Mesendoderm (in vitro differentiated cells): ENCODE results near the gene ABCB6.
A peak's percentile ranks its signal among the peaks of the same experiment; 100 is the strongest.

Source experiments
- DNase-seq: peaks from one replicate; pipeline ENCODE4 v3.0.0; 2013
- H2AK5ac ChIP-seq: 2 replicates; pipeline ENCODE4 v1.6.1; 2013; ENCODE audit warnings: low read length, inconsistent platforms
- H2BK120ac ChIP-seq: 2 replicates; pipeline ENCODE4 v1.6.1; 2013; ENCODE audit warnings: low read depth, mild to moderate bottlenecking, low read length, moderate library complexity, mixed read lengths
- H2BK15ac ChIP-seq: replicated peaks from 2 replicates; pipeline ENCODE4 v1.6.1; 2013; ENCODE audit warnings: low read depth, mild to moderate bottlenecking, moderate library complexity
- H2BK5ac ChIP-seq: 2 replicates; pipeline ENCODE4 v1.6.1; 2013; ENCODE audit warnings: low read length, inconsistent platforms
- H3K18ac ChIP-seq: 2 replicates; pipeline ENCODE4 v1.6.1; 2013; ENCODE audit warnings: mild to moderate bottlenecking, low read length, mixed read lengths
- H3K23ac ChIP-seq: one replicate; pipeline ENCODE4 v1.6.1; 2013; ENCODE audit warnings: low read length
- H3K27ac ChIP-seq: 2 replicates; pipeline ENCODE4 v1.5.1; 2013; ENCODE audit warnings: low read depth, mild to moderate bottlenecking, inconsistent platforms, low read length, moderate library complexity
- H3K27me3 ChIP-seq: 2 replicates; pipeline ENCODE4 v1.6.1; 2013; ENCODE audit warnings: low read length, control low read depth, mild to moderate bottlenecking, inconsistent platforms; ENCODE audit not compliant: insufficient read depth, poor library complexity
- H3K36me3 ChIP-seq: 2 replicates; pipeline ENCODE4 v1.6.1; 2013; ENCODE audit warnings: low read length, inconsistent platforms; ENCODE audit not compliant: control insufficient read depth, insufficient read depth
- H3K4ac ChIP-seq: one replicate; pipeline ENCODE4 v1.6.1; 2013; ENCODE audit warnings: low read depth, mild to moderate bottlenecking, low read length, moderate library complexity
- H3K4me1 ChIP-seq: 2 replicates; pipeline ENCODE4 v1.6.1; 2013; ENCODE audit warnings: low read depth, low read length, inconsistent platforms; ENCODE audit not compliant: control insufficient read depth
- H3K4me2 ChIP-seq: 2 replicates; pipeline ENCODE4 v1.6.1; 2013; ENCODE audit warnings: low read length
- H3K4me3 ChIP-seq: 2 replicates; pipeline ENCODE4 v1.5.1; 2013; ENCODE audit warnings: mild to moderate bottlenecking, low read length
- H3K56ac ChIP-seq: one replicate; pipeline ENCODE4 v1.6.1; 2013; ENCODE audit warnings: low read length
- H3K79me1 ChIP-seq: 2 replicates; pipeline ENCODE4 v1.6.1; 2013; ENCODE audit warnings: low read length, inconsistent platforms
- H3K79me2 ChIP-seq: 2 replicates; pipeline ENCODE4 v1.6.1; 2013; ENCODE audit warnings: mild to moderate bottlenecking, low read length; ENCODE audit not compliant: control insufficient read depth, insufficient read depth
- H3K9ac ChIP-seq: 2 replicates; pipeline ENCODE4 v1.6.1; 2013; ENCODE audit warnings: low read length, inconsistent platforms
- H4K5ac ChIP-seq: one replicate; pipeline ENCODE4 v1.6.1; 2013; ENCODE audit warnings: low read length
- H4K8ac ChIP-seq: one replicate; pipeline ENCODE4 v1.6.1; 2013; ENCODE audit warnings: low read depth, mild to moderate bottlenecking, control low read depth, low read length, moderate library complexity
- WGBS: extraction: QIAGEN DNeasy Blood & Tissue Kit; methylation state at CpG from one replicate; pipeline ENCODE4 v1.1.7; 2013; ENCODE audit warnings: low lambda C conversion rate, missing lambda C conversion rate; ENCODE audit not compliant: insufficient coverage; ENCODE audit errors: extremely low coverage; 5-methylcytosine and 5-hydroxymethylcytosine counted together

ABCB6 gene

DNA sequence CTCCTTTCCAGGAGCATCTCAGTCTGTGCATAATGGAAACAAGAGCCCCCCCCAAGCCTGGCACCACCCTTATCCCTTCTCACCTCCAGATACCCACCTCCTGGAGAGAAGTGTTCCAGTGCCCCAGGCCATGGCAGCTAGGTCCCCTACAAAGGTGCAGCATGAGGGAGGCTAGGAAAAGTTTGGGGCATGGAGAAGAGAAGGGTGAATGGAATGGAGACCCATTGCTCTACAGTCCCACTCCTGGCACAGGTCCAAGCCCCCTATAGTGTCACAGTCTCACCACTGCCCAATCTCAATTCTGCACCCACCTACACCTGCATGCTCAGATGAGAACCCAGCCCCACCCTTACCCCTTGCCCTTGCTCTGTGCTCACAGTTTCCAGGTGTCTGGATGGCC is 49.8 kb downstream of the ABCB6 start:
- Histone ChIP-seq H3K4me3 (no peak overlapping the region), H3K9ac (no peak overlapping the region), H3K79me2 (no peaks in the 10 kb centered on the region), H2BK15ac (no peak overlapping the region), H4K8ac (no peak overlapping the region), H3K56ac (no peak overlapping the region), H3K4ac (no peak overlapping the region), H2BK5ac (no peak overlapping the region), H2AK5ac (no peak overlapping the region), H3K4me1 (no peaks in the 10 kb centered on the region), H3K4me2 (no peak overlapping the region), H3K18ac (no peak overlapping the region), H3K27me3 (no peaks in the 10 kb centered on the region), H3K36me3 (no peaks in the 10 kb centered on the region), H3K27ac (no peak overlapping the region), H3K79me1 (no peaks in the 10 kb centered on the region), H4K5ac (no peak overlapping the region), H2BK120ac (no peak overlapping the region), H3K23ac (no peak overlapping the region)
- DNase-seq, result no peak

GRCh38 chr2:219168526-219168925 is 50.2 kb downstream of the ABCB6 start:
- WGBS, result no CpG with 5 or more reads among the region's 6 CpGs
- no peak overlapping the region for H3K23ac ChIP-seq
- no peaks in the 10 kb centered on the region for H3K4me1 ChIP-seq
- H4K8ac ChIP-seq, result no peak overlapping the region
- no peak overlapping the region for H3K18ac ChIP-seq
- no peaks in the 10 kb centered on the region for H3K79me1 ChIP-seq
- H2BK5ac ChIP-seq, result no peak overlapping the region
- H3K4me3 ChIP-seq, result no peak overlapping the region
- H3K27ac ChIP-seq, result no peak overlapping the region
- H3K4ac ChIP-seq, result no peak overlapping the region
- no peak overlapping the region for H3K56ac ChIP-seq
- no peaks in the 10 kb centered on the region for H3K27me3 ChIP-seq
- H3K9ac ChIP-seq, result no peak overlapping the region
- no peaks in the 10 kb centered on the region for H3K36me3 ChIP-seq
- no peak overlapping the region for H2BK15ac ChIP-seq
- no peak overlapping the region for H2AK5ac ChIP-seq
- no peak overlapping the region for H2BK120ac ChIP-seq
- no peaks in the 10 kb centered on the region for H3K79me2 ChIP-seq
- no peak for DNase-seq
- H4K5ac ChIP-seq, result no peak overlapping the region
- no peak overlapping the region for H3K4me2 ChIP-seq

- Histone ChIP-seq H3K27ac (no peak overlapping the region), H3K56ac (no peak overlapping the region), H3K9ac (no peak overlapping the region), H3K23ac (no peak overlapping the region), H3K4ac (no peak overlapping the region), H4K5ac (no peak overlapping the region), H2AK5ac (no peak overlapping the region), H3K27me3 (no peaks in the 10 kb centered on the region), H4K8ac (no peak overlapping the region), H2BK15ac (no peak overlapping the region), H3K18ac (no peak overlapping the region), H3K4me3 (no peak overlapping the region), H2BK120ac (no peak overlapping the region), H2BK5ac (no peak overlapping the region), H3K4me2 (no peak overlapping the region), H3K79me1 (no peaks in the 10 kb centered on the region), H3K4me1 (no peaks in the 10 kb centered on the region), H3K79me2 (no peaks in the 10 kb centered on the region), H3K36me3 (no peaks in the 10 kb centered on the region)
- no CpG with 5 or more reads among the region's 5 CpGs for WGBS
- no peak for DNase-seq
These were observed 50.8 kb downstream of the ABCB6 start for GRCh38 chr2:219167997-219168396.

- H3K79me2 ChIP-seq, result no peaks in the 10 kb centered on the region
- H2AK5ac ChIP-seq, result no peak overlapping the region
- H3K27ac ChIP-seq, result no peak overlapping the region
- no peak for DNase-seq
- peaks cover 3% of the 10 kb centered on the region for H3K4me1 ChIP-seq
- no peak overlapping the region for H3K9ac ChIP-seq
- no peak overlapping the region for H3K18ac ChIP-seq
- no peak overlapping the region for H3K23ac ChIP-seq
- H2BK15ac ChIP-seq, result no peak overlapping the region
- H3K36me3 ChIP-seq, result no peaks in the 10 kb centered on the region
- H3K79me1 ChIP-seq, result no peaks in the 10 kb centered on the region
- no peak overlapping the region for H4K8ac ChIP-seq
- H4K5ac ChIP-seq, result no peak overlapping the region
- no peak overlapping the region for H3K56ac ChIP-seq
- WGBS, result no CpG with 5 or more reads among the region's 10 CpGs
- H2BK5ac ChIP-seq, result no peak overlapping the region
- no peak overlapping the region for H3K4ac ChIP-seq
- H3K4me3 ChIP-seq, result no peak overlapping the region
- H3K4me2 ChIP-seq, result no peak overlapping the region
- H3K27me3 ChIP-seq, result no peaks in the 10 kb centered on the region
- H2BK120ac ChIP-seq, result no peak overlapping the region
These were observed 53.5 kb downstream of the ABCB6 start for GRCh38 chr2:219165058-219165911.

- H4K5ac ChIP-seq, result no peak overlapping the region
- H3K23ac ChIP-seq, result no peak overlapping the region
- no peak overlapping the region for H3K4me3 ChIP-seq
- H2BK15ac ChIP-seq, result no peak overlapping the region
- H3K4me1 ChIP-seq, result peaks cover 3% of the 10 kb centered on the region
- no CpG with 5 or more reads among the region's 6 CpGs for WGBS
- H3K18ac ChIP-seq, result no peak overlapping the region
- H3K79me2 ChIP-seq, result no peaks in the 10 kb centered on the region
- no peak overlapping the region for H3K27ac ChIP-seq
- no peak overlapping the region for H3K4ac ChIP-seq
- no peaks in the 10 kb centered on the region for H3K36me3 ChIP-seq
- no peaks in the 10 kb centered on the region for H3K27me3 ChIP-seq
- H2BK120ac ChIP-seq, result no peak overlapping the region
- no peak for DNase-seq
- no peaks in the 10 kb centered on the region for H3K79me1 ChIP-seq
- H3K9ac ChIP-seq, result no peak overlapping the region
- no peak overlapping the region for H3K4me2 ChIP-seq
- no peak overlapping the region for H4K8ac ChIP-seq
- H2BK5ac ChIP-seq, result no peak overlapping the region
- H2AK5ac ChIP-seq, result no peak overlapping the region
- no peak overlapping the region for H3K56ac ChIP-seq
These were observed 55.6 kb downstream of the ABCB6 start for GRCh38 chr2:219163156-219163555.

- H3K79me2 ChIP-seq, result no peaks in the 10 kb centered on the region
- no peak for DNase-seq
- no peak overlapping the region for H3K27ac ChIP-seq
- no peaks in the 10 kb centered on the region for H3K27me3 ChIP-seq
- no peak overlapping the region for H3K18ac ChIP-seq
- peaks cover 3% of the 10 kb centered on the region for H3K4me1 ChIP-seq
- no peaks in the 10 kb centered on the region for H3K79me1 ChIP-seq
- H4K8ac ChIP-seq, result no peak overlapping the region
- H3K4me2 ChIP-seq, result peak overlapping the region; percentile 48
- peaks cover 2% of the 10 kb centered on the region for H3K36me3 ChIP-seq
- peak overlapping the region; percentile 74 for H3K56ac ChIP-seq
- H4K5ac ChIP-seq, result no peak overlapping the region
- H2BK120ac ChIP-seq, result no peak overlapping the region
- WGBS, result no CpG with 5 or more reads among the region's 4 CpGs
- peak overlapping the region; percentile 16 for H3K4me3 ChIP-seq
- peak overlapping the region; percentile 68 for H3K9ac ChIP-seq
- no peak overlapping the region for H3K4ac ChIP-seq
- H2BK5ac ChIP-seq, result no peak overlapping the region
- no peak overlapping the region for H2BK15ac ChIP-seq
- H2AK5ac ChIP-seq, result no peak overlapping the region
- H3K23ac ChIP-seq, result no peak overlapping the region
These were observed 57.7 kb downstream of the ABCB6 start for GRCh38 chr2:219161097-219161496.
